ENCODE data around the gene TLCD5. TPM values are rescaled to one million over a fixed set of nuclear protein-coding genes. Genes with fewer than 3 reads are reported as not detected.

TLCD5 gene
- total RNA-seq, 1 experiment from 2014 or later = 8.3 TPM

DNA sequence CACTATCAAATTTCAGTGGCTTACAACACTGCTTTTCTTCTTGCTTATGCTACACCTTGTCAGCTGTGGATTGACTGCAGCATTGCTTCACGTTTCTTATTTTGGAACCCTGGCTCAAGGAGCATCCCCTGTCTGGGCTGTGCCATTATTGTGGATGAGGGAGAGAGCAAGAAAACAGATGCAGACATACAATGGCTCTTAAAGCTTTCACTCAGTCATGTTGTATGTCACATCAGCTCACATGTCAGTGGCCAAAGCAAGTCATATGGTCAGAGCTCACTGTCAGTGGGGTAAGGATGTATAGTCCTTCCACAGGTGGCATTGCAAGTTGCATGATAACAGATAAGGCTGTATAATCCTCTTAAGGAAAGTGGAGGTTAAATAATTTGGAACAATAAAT lies 21.1 kb downstream of the TLCD5 start:
- peaks cover 3% of the 10 kb centered on the region; the same call in 1 of the 2 replicates for H3K9me3 Mint-ChIP-seq
- no peaks in the 10 kb centered on the region for H3K27me3 Mint-ChIP-seq (ENCODE audit: low read depth)
- CTCF ChIA-PET = no interaction called here
- POLR2A ChIA-PET = no interaction called here
- no peak overlapping the region for H3K27ac Mint-ChIP-seq
- H3K4me1 Mint-ChIP-seq = peaks cover 19% of the 10 kb centered on the region
- DNase-seq (ENCODE audit: low spot score) (no peak), ATAC-seq (no peak)
- H3K36me3 Mint-ChIP-seq = no peaks in the 10 kb centered on the region
- H3K4me3 Mint-ChIP-seq = no peak overlapping the region
- TF ChIP-seq, protein P1, sequence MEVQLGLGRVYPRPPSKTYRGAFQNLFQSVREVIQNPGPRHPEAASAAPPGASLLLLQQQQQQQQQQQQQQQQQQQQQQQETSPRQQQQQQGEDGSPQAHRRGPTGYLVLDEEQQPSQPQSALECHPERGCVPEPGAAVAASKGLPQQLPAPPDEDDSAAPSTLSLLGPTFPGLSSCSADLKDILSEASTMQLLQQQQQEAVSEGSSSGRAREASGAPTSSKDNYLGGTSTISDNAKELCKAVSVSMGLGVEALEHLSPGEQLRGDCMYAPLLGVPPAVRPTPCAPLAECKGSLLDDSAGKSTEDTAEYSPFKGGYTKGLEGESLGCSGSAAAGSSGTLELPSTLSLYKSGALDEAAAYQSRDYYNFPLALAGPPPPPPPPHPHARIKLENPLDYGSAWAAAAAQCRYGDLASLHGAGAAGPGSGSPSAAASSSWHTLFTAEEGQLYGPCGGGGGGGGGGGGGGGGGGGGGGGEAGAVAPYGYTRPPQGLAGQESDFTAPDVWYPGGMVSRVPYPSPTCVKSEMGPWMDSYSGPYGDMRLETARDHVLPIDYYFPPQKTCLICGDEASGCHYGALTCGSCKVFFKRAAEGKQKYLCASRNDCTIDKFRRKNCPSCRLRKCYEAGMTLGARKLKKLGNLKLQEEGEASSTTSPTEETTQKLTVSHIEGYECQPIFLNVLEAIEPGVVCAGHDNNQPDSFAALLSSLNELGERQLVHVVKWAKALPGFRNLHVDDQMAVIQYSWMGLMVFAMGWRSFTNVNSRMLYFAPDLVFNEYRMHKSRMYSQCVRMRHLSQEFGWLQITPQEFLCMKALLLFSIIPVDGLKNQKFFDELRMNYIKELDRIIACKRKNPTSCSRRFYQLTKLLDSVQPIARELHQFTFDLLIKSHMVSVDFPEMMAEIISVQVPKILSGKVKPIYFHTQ (CRISPR knock-in tag; IDR thresholded peaks at IDR 0.05) = no peak
- TF ChIP-seq, protein P2, sequence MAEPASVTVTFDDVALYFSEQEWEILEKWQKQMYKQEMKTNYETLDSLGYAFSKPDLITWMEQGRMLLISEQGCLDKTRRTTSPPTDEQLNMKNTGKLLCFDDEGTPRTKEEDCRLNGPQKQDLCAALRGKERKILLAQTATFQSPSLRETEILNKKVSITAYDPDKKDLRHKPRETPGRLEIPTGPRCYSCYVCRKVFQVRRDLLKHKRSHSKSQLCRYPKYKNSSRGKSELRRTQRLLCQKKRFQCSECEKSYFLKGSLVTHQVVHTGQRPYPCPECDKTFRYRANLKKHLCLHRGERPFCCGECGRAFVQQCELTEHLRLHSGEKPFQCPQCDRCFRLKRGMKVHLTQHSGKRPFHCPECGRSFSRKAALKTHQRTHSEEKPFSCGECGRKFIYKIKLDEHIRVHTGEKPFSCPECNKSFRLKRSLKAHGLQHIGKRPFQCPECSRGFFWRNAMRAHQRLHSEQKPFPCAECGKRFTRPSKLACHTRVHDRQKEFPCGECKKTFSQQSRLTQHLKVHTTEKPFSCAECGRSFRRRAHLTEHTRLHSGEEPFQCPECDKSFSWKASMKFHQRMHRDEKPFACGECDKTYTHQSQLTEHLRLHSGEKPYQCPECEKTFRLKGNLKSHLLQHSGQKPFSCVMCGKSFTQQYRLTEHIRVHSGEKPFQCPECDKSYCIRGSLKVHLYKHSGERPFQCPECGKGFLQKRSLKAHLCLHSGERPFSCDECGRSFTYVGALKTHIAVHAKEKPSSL (CRISPR knock-in tag; conservative IDR thresholded peaks at IDR 0.05) = no peak
- TF ChIP-seq NFATC4 (CRISPR knock-in tag; IDR thresholded peaks at IDR 0.05) (no peak), ZNF138 (CRISPR knock-in tag; conservative IDR thresholded peaks at IDR 0.05) (no peak)
- TF ChIP-seq, protein P3, sequence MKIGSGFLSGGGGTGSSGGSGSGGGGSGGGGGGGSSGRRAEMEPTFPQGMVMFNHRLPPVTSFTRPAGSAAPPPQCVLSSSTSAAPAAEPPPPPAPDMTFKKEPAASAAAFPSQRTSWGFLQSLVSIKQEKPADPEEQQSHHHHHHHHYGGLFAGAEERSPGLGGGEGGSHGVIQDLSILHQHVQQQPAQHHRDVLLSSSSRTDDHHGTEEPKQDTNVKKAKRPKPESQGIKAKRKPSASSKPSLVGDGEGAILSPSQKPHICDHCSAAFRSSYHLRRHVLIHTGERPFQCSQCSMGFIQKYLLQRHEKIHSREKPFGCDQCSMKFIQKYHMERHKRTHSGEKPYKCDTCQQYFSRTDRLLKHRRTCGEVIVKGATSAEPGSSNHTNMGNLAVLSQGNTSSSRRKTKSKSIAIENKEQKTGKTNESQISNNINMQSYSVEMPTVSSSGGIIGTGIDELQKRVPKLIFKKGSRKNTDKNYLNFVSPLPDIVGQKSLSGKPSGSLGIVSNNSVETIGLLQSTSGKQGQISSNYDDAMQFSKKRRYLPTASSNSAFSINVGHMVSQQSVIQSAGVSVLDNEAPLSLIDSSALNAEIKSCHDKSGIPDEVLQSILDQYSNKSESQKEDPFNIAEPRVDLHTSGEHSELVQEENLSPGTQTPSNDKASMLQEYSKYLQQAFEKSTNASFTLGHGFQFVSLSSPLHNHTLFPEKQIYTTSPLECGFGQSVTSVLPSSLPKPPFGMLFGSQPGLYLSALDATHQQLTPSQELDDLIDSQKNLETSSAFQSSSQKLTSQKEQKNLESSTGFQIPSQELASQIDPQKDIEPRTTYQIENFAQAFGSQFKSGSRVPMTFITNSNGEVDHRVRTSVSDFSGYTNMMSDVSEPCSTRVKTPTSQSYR (CRISPR knock-in tag; IDR thresholded peaks at IDR 0.05) = no peak
- TF ChIP-seq, protein P4, sequence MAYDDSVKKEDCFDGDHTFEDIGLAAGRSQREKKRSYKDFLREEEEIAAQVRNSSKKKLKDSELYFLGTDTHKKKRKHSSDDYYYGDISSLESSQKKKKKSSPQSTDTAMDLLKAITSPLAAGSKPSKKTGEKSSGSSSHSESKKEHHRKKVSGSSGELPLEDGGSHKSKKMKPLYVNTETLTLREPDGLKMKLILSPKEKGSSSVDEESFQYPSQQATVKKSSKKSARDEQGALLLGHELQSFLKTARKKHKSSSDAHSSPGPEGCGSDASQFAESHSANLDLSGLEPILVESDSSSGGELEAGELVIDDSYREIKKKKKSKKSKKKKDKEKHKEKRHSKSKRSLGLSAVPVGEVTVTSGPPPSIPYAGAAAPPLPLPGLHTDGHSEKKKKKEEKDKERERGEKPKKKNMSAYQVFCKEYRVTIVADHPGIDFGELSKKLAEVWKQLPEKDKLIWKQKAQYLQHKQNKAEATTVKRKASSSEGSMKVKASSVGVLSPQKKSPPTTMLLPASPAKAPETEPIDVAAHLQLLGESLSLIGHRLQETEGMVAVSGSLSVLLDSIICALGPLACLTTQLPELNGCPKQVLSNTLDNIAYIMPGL (CRISPR knock-in tag; IDR thresholded peaks at IDR 0.05) = no peak

DNA sequence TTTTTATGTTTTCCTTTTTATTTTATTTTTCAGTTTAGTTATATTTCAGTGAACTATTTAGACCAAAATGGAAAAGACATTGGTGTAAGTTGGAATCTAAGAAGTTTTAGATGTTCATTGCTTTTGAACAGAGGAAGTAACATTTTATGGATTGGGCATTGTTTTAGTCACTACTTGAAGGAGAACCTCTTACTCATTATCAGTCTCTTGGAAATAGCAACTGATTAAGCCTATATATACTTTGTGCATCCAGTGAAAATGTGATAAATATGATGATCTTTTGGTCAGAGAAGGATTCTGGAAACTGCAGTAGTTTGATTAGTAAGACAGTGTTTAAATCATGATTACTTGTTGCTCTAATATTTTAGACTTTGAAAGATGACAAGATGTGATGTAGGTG lies 25.5 kb downstream of the TLCD5 start:
- Mint-ChIP-seq H3K4me3 (no peak overlapping the region), H3K27me3 (ENCODE audit: low read depth) (no peaks in the 10 kb centered on the region), H3K36me3 (peaks cover 4% of the 10 kb centered on the region; the same call in 1 of the 2 replicates), H3K4me1 (peaks cover 19% of the 10 kb centered on the region), H3K9me3 (peaks cover 3% of the 10 kb centered on the region; the same call in 1 of the 2 replicates), H3K27ac (no peak overlapping the region)
- POLR2A ChIA-PET = interaction anchor here (0.6 to 0.7 kb wide), 2 partner anchors 8 to 20 kb away, joined by 5 read pairs; no protein-coding TSS in a partner anchor
- no peak for TF ChIP-seq HMGA2 (CRISPR knock-in tag; IDR thresholded peaks at IDR 0.05)
- TF ChIP-seq, protein P5, sequence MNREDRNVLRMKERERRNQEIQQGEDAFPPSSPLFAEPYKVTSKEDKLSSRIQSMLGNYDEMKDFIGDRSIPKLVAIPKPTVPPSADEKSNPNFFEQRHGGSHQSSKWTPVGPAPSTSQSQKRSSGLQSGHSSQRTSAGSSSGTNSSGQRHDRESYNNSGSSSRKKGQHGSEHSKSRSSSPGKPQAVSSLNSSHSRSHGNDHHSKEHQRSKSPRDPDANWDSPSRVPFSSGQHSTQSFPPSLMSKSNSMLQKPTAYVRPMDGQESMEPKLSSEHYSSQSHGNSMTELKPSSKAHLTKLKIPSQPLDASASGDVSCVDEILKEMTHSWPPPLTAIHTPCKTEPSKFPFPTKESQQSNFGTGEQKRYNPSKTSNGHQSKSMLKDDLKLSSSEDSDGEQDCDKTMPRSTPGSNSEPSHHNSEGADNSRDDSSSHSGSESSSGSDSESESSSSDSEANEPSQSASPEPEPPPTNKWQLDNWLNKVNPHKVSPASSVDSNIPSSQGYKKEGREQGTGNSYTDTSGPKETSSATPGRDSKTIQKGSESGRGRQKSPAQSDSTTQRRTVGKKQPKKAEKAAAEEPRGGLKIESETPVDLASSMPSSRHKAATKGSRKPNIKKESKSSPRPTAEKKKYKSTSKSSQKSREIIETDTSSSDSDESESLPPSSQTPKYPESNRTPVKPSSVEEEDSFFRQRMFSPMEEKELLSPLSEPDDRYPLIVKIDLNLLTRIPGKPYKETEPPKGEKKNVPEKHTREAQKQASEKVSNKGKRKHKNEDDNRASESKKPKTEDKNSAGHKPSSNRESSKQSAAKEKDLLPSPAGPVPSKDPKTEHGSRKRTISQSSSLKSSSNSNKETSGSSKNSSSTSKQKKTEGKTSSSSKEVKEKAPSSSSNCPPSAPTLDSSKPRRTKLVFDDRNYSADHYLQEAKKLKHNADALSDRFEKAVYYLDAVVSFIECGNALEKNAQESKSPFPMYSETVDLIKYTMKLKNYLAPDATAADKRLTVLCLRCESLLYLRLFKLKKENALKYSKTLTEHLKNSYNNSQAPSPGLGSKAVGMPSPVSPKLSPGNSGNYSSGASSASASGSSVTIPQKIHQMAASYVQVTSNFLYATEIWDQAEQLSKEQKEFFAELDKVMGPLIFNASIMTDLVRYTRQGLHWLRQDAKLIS (CRISPR knock-in tag; IDR thresholded peaks at IDR 0.05; ENCODE audit: borderline replicate concordance) = no peak
- ATAC-seq (no peak), DNase-seq (ENCODE audit: low spot score) (no peak)
- CTCF ChIA-PET = interaction anchor here (0.7 kb wide), 1 partner anchor 22 kb away, joined by 4 read pairs; no protein-coding TSS in a partner anchor

All from WTC11 (cell line).